Measurements from ENCODE around the gene CREB5.
"Not testable (repeated sequence)": the region's sequence is repeated elsewhere in the genome, so short reads cannot be mapped to it uniquely, and the experiment has no call there.

CREB5 gene

DNA sequence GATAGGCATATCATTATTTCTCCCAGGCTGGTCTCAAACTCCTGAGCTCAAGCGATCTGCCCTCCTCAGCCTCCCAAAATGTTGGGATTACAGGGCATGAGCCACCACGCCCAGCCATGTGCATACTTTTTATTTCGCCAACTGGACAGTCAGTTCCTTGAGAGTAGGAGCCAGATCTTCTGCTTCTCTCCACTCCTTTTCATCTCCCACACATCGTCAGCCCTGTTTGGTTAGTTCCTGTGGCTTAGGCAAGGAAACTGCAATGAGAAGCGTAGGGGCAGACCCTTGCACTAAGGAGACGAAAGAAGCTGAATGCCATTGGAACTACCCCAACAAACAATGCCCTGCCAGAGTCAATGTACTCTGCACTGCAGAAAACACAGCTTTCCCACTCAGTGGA lies 367.6 kb downstream of the CREB5 start:
- no peak for DNase-seq (ENCODE audit: low read depth)

DNA sequence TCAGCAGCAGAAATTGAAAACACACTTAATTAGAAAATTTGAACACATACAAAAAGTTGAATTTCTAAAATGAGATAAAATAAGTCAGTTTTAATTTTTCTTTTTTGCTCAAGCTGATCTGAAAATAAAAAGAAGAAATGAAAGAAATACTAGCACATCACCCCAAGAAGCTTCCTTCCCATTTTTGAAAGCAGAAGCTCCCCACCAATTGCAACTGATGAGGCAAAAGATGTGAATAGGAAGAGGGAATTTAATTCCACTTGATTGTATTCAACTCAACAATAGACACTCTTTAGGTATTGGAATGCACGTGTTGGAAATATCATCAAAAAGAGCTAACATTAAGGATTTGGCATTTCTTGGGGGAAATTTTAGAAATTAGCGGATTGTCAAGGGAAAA lies 370.0 kb downstream of the CREB5 start:
- DNase-seq (ENCODE audit: low read depth): no peak

DNA sequence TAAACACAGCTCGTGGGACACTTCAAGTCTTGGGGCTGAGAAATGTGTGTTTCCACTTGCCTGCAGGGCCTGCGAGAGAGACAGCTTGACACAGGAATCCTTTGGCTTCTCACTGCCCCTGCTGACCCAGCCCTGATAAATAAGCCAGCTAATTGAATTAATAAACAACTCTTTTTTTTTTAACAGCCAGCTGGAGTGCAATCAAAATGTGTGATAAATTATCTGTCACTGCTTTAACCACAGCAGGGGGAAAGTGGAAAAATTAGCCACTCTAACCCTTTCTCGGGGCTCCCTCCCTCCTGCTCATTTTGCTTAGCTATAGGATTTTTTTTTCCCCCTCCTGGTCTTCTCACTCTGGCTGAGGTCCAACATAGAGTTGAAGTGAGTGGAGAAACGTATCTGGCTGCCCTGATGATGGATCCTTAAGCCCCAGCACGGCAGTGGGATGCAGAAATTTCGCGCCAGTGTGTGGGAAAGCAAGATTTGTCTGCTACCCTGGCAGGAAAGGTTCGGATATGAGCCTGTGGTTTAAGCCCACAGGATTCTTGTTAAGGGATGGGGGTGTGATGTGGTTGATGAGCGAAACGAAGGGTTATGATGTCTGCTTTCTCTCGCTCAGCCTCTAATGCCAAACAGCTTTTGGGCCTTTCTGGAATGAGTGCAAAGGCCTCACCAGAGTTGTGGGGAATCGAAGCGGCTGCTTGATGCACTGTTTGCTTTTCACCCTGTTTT lies 372.0 kb downstream of the CREB5 start:
- DNase-seq (ENCODE audit: low read depth): no peak

DNA sequence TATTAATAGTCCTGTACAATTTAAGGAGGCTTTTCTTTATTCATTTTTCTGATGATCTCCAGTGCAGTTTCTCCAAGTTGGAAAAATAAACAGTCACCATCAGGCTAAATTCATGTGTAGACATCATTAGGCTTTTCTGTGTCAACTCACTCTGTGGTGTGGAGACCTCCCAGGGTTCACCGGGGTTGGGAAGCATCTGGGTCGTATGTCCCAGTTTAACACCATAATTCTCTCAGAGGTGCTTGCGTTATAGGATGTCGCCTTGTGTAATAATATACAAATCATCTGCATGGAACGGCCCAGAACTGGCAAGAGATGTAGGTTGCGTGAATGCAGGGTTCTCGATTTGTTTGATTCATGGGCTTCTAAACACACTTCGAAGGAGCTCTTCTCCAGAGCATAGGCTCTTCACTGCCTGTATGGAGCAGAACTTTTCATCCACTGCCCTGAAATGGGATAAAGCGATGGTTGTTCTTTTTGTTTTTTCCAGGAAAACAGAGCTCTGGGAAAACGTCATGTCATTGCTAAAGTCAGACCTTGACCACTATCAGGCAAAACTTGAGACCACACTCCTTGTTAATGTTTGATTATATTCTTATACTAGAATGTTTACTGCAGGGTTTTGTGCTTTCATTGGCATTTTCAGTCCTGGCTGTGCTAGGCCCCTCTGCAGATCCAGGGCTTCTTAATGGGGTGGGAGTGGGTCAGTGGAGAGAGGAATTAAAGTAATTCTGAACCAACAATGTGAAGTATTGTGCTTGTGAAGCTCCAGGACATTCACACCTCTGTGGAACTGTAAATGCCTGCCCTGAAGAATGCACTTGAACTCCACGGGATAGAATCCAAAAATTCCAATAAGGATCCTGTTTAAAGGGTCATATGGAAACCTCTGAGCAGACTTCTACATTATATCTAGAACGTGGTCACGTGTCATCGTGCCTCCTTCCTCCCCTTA lies 373.0 kb downstream of the CREB5 start:
- DNase-seq (ENCODE audit: low read depth): no peak

DNA sequence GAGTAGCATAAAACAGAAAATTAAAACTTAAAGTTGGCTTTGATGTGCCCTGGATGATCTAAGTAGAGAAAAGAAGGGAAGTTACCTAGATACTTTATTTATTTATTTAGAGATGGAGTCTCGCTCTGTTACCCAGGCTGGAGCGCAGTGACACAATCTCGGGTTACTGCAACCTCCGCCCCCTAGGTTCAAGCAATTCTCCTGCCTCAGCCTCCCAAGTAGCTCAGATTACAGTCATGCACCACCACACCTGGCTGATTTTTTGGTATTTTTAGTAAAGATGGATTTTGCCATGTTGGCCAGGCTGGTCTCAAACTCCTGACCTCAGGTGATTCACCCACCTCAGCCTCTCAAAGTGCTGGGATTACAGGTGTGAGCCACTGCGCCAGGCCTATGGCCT lies 373.8 kb downstream of the CREB5 start:
- not testable (repeated sequence) for DNase-seq (ENCODE audit: low read depth)

DNA sequence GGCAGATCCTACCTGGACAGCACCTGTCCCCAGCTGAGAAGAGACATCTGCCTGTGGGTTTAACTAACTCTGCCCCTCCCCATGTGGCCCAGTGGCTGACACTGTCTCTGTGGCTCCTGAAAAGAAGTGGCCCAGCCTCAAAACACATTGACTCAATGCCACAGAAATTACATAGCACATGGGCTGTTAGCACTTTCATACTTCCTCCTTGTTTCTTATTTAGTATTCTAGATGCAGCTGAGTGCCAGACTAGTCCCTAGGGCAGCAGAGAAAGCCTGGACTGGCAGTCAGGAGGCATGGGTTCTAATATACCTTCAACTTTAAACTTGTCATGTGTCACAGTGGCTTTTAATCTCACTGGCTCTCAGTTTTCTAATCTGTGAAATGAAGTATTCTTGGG lies 374.8 kb downstream of the CREB5 start:
- DNase-seq (ENCODE audit: low read depth): no peak

DNA sequence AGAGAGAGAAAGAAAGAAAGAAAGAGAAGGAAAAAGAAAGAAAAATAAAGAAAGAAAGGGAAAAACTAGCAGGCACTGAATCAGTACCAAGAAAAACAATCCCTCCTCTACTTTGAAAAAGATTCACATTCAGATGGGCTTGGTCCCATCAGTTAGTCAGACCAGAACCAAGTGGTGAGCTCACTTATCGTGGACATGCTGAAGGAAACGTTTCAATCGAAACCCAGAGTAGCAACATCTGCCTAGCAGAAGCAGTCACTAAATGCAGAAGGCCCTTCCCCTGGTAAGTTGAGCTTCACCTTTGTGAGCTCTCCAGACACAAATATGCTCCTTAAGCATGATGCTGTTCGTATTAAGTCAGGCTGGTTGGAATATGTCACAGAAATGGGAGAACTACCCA lies 378.1 kb downstream of the CREB5 start:
- no peak for DNase-seq (ENCODE audit: low read depth)

DNA sequence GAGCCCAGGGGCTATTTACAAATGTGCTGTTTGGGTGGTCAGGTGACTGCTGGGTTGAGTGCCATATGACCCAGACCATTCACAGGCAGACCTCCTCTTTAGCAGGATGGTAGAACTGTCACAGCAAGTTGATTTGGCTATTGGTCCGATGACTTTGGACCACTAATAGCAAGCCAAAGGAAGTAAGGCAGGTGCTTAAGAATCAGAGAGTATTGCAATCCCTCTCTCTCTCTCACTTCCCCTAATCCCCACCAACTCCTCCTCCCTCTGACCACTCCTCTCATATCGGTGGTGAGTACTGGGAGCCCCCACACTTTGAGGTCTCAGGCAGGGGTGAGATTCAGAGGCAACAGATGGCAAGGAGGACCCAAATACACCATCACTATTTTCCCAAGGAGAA lies 380.5 kb downstream of the CREB5 start:
- no peak for DNase-seq (ENCODE audit: low read depth)

DNA sequence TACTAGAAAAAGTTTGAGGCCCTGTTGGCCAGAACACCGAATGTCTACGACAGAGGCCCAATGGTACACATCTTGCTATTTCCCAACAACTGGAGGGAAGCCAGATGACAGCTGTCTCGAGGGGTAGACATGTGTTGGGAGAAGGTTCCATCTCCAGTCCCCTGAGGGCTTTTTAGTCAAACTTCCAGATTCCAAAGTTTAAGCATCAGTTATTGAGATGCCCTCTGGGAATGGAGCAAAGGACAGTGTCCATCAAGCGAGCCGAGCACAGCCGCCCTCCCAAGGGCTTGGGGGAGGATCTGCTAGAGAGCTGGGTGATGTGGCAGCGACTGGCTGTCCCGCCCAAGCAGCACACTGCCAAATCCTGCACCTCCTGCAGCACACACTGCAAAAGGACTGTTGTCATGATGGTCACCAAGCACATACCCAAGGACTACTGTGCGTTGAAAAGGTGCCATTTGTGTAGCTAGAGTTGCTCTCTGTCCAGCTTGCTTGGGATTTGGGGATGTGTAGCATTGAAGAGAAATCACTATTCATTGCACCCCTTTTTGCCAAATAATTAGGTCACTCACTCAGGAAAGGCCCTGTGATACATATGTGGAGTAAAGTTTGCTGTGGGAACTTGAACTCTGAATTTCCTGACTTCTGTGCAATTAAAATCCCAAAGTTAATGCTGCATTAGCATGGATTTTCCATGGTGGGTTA lies 381.2 kb downstream of the CREB5 start:
- no peak for DNase-seq (ENCODE audit: low read depth)

DNA sequence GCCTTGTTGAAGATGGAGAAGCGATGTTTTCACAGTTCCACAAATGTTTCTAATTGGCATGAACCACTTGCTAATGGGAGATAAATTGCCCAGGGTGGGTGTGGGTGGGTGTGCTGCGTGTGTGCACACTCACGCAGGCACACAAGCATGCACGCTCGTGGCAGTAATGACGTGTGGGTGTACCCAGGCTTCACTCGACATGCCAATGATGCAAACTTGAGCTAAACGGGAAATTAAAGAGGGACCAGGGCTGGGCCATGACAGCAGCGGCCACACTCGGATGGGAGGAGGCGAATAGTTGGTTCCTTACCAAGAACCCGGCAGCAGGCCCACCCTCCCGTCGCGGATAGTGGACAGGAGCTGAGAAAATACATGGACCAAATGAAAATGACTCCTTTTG lies 386.0 kb downstream of the CREB5 start:
- no peak for DNase-seq (ENCODE audit: low read depth)

DNA sequence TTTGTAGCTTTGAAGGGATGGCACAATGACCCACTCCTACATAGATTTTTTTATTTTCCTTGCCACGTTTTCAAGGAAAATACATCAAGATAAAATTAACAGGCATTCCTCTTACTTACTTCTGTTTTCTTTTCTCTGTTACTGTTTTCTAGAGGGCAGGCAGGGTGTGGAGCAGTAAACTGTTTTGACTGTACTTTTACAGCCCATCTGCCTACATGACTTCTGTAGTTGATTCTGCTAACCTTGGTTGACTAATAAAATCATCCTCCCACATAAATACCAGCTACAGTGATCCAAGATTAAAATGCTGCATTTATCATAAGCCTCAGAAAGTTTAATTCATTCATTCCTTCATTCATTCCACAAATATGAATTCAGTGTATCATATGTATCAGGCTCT lies 387.3 kb downstream of the CREB5 start:
- DNase-seq (ENCODE audit: low read depth): no peak

DNA sequence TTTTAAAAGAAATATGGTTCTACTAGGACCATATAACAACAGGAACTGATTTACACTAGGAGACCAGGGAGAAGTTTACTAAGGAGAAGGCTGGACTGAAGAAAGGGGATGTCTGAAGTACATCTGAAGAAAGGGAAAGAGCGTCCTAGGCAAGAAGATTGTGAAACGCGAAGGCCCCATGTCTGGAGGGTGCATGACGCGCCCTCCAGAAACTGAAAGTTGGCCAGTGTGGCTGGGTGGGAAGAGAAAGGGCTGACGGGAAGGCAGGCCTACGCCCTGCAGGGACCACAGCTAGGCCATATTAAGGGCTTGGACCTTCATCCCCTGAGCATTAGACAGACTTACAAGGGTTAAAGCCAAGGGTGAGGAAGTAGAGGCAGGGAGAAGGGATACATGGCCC lies 387.8 kb downstream of the CREB5 start:
- no peak for DNase-seq (ENCODE audit: low read depth)

DNA sequence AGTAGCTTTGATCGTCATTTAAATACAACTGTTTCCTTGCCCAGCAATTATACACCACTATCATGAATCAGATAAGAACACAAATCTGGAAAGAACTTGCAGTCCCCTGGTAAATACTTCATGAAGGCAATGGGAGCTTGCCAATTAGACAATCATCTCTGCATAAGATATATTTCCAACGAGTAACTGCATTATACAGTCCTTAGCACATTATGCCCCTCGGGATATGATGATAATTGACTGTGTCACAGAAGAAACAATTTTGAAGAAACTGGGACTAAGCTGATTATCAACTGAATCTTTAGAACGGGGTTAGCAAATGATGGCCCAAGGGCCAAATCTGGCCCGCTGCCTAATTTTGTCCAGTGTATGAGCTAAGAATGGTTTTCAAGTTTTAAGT lies 390.1 kb downstream of the CREB5 start:
- DNase-seq (ENCODE audit: low read depth): no peak

DNA sequence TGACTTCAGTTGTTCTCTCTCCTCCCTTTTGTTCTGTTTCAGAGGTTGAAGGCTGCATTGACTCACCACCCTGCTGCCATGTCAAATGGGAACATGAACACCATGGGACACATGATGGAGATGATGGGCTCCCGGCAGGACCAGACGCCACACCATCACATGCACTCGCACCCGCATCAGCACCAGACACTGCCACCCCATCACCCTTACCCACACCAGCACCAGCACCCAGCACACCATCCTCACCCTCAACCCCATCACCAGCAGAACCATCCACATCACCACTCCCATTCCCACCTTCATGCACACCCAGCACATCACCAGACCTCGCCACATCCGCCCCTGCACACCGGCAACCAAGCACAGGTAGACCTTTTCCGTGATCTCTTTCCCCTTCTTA lies 391.8 kb downstream of the CREB5 start:
- DNase-seq (ENCODE audit: low read depth): no peak

DNA sequence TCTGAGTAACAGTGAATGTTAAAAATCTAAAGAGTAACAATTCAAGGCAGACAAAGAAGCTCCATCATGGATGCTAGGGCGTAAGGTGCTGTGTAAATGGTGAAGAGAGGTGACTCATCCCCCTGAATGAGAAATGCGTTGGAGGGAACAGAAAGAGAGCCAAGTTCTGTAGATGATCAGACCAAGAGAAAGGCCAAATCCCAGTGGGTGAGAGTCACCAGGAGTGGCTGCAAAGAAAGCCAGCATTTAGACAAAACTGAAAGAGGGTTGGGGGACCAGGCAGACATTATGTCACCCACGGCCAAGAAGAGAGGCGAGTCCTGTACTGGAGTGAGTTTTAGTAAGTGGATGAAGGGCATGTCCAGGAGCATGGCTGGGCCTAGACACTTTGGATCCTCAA lies 392.7 kb downstream of the CREB5 start:
- no peak for DNase-seq (ENCODE audit: low read depth)

DNA sequence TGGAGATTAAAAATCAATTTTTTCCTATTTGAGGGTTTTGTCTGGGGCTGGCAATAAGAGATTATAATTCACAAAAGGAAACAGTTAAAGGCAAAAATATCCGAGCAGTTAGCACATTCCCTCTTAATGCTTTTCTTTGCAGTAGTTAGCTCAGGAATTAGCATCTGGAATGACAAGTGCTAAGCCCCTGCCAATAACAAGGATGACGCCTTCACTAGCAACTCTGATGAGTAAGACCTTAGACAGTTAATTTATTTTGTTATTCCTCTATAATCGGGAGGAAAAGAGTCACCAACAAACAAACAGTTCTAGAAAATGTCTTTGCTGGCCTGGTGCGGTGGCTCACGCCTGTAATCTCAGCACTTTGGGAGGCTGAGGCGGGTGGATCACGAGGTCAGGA lies 394.5 kb downstream of the CREB5 start:
- DNase-seq (ENCODE audit: low read depth): no peak

DNA sequence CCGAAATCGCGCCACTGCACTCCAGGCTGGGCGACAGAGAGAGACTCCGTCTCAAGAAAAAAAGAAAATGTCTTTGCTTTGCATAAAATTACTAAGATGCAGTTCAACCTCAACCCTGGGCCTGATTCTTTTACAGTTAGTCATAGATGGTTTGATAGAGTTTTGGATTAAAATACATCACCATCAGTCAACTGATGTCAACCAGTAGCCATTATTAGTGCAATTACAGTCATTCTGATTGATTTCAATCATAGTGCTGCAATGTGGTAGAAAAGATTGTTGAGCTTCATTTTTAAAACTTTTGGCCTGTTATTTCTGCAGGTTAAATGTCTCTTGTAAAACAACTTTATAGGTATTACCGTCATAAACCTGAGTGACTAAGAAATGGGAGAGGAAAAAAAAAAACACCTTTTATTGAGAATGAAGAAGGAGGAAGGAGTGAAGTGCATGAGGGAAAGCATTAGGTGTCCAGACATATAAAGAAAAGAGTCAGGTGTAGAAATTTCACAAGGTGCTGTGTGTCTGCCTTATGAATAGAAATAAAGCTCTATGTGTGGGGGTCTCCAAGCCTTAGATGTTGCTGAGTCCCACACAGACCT lies 395.2 kb downstream of the CREB5 start:
- no peak for DNase-seq (ENCODE audit: low read depth)

DNA sequence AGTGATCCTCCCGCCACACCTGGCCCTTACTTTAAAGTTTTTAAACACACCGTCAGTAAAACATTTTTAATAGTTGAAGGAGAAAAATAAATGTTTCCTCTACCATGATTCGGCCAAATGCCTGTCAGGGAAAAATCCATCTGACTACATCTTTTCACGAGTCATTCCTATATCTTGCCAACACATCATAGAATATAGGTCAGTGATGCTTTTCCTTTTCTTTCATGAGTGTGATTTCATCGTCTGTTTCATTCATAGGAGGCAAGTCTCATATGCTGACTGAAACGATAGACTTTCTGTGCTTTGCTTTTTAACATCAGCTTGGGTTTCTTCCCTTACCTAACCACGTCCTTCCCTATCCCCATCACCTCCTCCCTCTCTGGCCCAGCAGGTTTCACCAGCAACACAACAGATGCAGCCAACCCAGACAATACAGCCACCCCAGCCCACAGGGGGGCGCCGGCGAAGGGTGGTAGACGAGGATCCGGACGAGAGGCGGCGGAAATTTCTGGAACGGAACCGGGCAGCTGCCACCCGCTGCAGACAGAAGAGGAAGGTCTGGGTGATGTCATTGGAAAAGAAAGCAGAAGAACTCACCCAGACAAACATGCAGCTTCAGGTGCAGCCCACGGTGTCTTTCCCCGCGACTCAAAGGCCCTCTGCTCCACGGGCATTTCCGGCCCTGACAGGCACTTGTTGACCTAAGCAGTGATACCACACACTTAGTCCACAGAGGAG lies 396.6 kb downstream of the CREB5 start:
- DNase-seq (ENCODE audit: low read depth): no peak

DNA sequence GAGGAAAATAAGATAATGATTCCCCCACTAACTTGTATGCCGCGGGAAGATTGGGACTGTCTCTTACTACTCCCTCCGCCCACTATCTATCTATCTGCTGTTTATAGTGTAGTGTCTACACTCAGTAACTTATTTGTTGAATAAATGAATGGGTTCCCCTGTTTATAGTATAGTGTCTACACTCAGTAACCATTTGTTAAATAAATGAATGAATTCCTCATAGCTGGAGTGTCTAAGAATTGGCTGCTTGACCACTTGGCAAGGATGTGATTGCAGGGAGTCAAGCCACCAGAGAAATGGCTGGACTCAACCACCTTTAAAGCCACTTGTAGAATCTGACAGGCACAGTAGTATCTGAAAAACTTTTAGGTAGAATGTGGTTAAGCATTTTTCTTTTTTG lies 398.7 kb downstream of the CREB5 start:
- no peak for DNase-seq (ENCODE audit: low read depth)

DNA sequence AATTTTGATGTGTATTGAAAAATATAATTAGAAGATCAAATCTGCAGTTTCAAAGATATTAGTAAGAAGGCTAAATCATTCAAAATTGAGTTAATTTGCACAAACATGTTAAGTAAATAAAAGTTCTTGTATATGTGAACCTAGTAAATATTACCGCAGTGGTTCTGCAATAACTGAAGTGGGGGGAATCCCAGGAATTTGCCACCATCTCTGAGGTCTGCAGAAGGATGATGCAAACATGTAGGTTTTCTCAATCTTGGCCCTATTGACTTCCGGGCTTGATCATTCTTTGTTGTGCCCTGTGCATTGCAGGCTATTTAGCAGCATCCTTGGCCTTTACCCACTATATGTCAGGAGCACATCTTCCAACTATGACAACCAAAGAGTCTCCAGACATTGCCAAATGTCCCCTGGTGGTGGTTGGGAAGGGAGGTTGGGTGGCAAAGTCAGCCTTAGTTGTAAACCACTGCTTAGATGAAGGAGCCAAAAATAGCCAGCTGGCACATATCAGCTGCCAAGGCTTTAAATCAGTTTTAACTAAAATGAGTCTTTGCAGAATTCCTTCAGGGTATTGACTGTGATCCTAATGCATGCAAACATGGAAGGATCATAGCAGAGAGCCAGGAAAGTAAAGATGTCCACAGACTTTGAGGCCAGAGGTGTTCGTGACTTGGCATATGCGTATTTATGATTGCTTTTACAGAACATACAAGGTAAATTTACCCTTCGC lies 399.5 kb downstream of the CREB5 start:
- no peak for DNase-seq (ENCODE audit: low read depth)

DNA sequence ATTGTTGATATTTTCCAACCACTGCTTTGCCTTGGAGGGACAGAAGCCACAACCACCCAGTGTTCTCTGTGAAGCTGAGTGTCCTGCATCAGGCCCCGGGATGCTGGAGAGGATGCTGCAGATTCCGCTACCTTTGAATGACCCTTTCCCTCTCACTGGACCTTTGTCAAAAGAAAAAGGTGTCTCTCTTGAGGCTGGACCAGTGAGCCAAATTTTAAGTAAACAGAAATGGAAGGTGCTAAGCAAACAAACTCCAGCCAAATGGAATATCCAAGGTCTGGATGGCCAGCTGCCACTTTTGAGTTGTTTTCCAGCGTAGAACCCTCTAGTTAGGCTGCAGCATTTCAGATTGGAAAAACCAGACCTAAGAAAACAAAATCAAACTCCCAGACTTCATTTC lies 400.3 kb downstream of the CREB5 start:
- no peak for DNase-seq (ENCODE audit: low read depth)

Measured in activated T-cell treated with anti-CD3 and anti-CD28 coated beads for 1 hour (primary cell).